NCI-H526 (cell line): ENCODE data around the gene DGKB.

Experiments
- DNase-seq, 2 experiments: peaks; one replicate each; lab custom pipeline; 2025; lab: John Stamatoyannopoulos, UW

DGKB gene

DNA sequence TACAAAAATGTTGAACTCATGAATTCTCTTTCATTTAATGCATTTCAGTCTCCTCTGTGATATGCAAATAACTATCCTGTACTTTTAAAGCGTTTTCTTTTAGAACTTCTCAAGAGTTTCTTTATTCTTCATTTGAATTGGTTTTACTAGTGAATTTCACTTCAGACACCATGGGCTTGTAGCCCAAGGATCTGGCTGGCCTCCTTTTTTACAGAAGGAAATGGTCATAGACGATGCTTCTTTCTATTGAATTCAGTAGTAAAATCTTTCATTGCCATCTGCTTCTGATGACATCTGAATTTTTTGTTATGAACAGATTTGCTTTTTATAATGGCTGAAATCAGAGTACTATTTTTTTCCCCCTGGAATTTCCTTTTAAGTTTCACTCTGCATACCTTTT lies 777.8 kb downstream of the DGKB start:
- no peak for DNase-seq

GRCh38 chr7:14123923-14124322 lies 778.6 kb downstream of the DGKB start:
- DNase-seq: no peak

- DNase-seq: no peak
Observed at GRCh38 chr7:14115701-14116100, 786.9 kb downstream of the DGKB start.

GRCh38 chr7:14104861-14105260 lies 797.7 kb downstream of the DGKB start:
- DNase-seq: no peak

DNA sequence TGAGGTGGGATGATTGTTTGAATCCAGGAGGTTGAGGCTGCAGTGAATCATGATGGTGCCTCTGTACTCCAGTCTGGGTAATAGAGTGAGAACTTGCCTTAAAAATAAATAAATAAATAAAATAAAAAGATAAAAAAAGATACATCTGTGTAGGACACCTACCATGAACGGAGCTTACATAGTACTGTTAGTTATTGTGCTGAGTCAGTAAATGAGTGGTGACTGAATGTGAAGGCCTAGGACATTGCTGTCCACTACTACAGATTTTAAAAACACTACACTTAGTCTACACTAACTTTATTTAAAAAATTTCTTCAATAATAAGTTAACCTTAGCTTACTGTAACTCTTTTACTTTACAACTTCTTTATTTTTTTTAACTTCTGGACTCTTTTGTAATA lies 806.4 kb downstream of the DGKB start:
- no peak for DNase-seq

DNA sequence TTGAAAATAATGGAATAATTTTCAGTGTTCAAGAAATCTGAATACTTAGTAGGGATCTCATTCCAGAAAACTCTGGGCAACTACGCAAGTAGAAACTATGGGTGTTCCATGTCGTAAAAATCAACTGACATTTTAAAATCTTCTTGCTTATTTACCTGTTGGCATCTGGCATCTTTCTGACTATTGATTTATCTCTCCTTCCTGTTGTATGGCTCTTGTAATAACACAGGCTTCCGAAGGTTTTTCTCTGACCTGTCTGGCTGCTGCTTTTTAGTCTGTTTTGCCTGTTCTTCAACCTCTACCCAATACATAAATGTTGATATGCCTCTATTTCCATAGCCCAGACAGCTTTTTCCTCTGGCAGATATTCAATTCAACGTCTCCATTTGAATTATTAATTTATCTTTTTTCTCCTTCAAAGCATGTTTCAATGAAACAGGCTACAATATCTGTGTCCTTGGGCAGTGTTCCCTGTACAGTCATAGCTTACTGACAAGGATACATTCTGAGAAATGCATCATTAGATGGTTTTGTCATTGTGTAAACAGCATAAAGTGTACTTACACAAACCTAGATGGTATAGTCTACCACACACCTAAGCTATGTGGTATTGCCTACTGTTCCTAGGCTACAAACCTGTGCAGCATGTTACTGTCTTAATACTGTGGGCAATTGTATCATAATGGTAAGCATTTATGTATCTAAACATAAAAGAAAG lies 807.2 kb downstream of the DGKB start:
- DNase-seq: no peak
